HG03432 (cell line): ENCODE results near the gene LRBA.

Experiments used
- ATAC-seq: cut with Tn5 transposase; IDR thresholded peaks from one replicate; pipeline ENCODE4 v1.9.1; 2021; ENCODE audit warnings: mild to moderate bottlenecking, moderate library complexity; ENCODE audit not compliant: unreplicated experiment

The LRBA gene

DNA sequence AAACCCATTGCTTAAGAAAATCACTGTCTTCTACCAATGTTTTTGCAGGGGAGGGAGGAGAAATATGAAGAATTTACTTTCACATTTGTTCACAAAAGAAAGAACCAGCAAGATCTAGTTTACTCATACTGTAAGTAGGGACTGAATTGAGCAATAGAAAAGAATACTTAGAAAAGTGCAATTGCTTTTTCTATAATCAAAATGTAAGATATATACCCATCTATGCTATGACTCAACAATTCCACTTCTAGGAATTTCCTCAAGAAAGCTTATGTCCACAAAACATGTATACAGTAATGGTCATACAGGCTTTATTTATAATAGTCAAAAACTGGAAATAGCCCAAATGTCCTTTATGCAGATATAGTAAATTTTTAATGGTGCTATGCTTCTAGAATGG is 196.4 kb downstream of the LRBA start:
- no peak for ATAC-seq

DNA sequence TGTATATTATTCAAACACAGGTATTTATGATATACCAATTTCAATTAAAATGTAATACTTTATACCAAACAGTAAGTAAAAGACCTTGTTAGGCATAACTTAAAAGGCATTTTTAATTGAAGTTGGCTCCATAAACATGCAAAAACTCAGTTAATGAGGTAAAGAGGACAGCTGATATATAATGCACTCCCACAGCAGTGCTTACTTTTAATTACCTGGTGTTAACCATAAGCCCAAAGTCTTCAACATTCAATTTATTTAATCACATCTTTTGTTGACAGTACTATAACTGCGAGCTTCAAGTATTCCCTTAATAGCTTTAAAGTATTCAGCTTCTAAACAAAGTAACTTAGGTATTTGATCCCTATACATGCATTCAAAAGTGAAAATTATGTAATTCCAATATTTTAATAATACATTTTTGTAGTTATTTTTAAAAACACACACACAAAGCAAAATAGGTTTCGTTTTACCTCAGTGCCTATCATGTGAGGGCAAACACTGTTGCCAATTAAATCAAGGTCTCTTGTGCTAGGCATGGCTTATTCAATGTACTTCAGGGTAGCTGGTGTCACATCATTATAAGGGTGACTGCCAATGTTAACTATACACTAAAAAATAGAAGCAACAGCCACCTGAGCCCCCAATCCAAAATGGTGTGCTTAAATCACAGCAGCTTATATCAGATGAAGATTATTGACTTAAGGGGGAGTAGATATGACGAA is 197.1 kb downstream of the LRBA start:
- no peak for ATAC-seq

DNA sequence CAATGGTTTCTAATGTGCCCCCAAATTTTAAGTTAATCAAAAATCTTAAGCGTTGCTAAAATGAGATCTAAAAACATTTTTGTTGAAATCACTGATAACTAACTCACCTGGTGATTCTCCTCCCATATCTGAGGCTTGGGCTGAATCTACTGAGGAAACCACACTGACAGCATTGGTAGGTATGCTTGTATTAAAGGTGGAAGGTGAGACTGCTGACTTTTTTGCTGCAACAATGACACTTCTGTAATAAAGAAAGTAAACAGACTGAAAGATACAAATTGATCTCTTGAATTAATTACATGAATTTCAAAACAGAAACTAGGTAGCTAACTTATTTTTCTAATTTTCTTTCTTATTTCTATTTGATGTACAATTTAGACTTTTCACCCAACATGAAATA is 198.1 kb downstream of the LRBA start:
- no peak for ATAC-seq

DNA sequence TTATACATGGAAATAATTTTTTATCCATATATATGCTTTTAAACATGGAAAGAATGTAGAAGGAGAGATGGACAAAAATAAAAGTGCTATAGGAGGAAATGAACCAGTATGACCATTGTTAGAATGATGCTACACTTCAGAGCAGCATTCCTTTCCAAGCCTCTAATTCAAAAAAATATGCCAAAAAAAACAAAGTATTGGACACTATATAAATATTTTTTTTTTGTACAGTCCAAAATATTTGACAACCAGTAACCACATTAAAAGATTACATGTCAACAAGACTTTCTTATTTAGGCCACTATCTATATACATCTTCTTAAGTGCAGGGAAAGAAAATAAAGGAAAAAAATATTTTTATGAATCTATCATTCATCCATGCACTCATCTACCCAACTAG is 198.6 kb downstream of the LRBA start:
- no peak for ATAC-seq

DNA sequence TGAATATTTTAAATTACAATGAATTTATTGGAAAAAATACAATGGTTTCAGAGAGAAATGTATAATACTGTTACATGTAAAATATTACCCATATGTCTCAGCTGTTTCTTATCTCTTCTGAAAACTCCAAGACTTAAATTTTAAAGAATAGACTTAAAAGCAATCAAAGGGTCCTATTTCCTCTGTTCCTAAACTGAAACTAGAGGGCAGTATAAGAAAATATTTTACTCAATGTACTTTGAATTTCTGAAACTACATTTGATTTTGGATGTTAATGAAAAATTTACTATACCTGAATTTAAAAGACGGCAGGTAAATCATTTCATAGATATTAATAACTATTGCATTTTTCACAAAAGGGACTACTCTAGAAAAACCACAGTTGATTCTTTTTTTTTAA is 200.2 kb downstream of the LRBA start:
- ATAC-seq: no peak

DNA sequence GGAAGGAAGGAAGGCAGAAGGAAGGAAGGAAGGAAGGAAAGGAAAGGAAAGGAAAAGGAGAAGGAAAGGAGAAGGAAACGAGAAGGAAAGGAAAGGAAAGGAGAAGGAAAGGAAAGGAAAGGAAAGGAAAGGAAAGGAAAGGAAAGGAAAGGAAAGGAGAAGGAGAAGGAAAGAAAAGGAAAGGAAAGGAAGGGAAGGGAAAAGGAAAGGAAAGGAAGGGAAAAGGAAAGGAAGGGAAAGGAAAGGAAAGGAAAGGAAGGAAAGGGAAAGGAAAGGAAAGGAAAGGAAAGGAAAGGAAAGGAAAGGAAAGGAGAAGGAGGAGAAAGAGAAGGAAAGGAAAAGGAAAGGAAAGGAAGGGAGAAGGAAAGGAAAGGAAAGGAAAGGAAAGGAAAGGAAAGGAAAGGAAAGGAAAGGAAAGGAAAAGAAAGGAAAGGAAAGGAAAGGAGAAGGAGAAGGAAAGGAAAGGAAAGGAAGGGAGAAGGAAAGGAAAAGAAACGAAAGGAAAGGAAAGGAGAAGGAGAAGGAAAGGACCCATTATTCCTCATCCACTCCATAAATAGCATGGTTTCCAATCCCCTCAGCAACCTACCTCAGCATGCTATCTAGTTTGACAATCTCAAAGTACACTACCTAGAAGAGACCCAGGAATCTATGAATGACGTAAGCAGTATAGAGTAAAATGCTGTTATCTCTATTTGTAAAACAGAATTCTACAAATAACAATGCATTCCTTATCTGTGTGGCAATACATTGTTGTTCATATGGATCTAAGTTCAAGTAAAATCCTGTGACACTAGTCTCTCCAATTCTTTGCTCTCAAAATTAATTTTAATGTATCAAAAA is 209.7 kb downstream of the LRBA start:
- ATAC-seq: no peak

DNA sequence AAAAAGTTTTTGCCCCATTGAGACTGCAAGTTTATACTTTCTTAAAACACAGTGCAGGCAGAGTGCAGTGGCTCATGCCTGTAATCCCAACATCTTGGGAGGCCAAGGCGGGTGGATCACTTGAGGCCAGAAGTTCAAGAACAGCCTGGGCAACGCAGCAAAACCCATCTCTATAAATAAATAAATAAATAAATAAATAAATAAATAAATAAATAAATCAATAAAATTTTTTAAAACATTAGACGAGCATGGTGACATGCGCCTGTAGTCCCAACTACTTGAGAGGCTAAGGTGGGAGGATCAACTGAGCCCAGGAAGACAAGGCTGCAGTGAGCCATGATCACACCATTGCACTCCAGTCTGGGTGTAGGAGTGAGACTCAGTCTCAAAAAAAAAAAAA is 213.3 kb downstream of the LRBA start:
- no peak for ATAC-seq

DNA sequence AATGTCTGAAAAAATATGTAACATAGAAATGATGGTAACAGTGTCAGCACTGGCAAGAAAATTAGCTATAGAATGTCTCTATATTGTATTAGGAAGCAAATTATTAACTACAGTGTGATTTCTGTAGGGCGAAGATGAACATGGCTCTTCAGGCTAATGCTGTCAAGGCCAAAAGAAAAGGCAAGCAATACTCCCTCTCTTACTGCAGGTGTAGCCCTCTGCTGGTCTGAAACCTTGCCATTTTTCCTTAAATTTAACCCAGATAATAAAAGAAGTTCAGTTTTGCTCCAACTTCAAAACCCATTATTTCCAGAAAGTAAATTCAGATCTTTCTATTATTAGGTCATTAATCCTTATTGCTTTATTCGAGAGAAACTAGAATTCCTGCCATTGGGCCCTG is 215.9 kb downstream of the LRBA start:
- ATAC-seq: no peak

DNA sequence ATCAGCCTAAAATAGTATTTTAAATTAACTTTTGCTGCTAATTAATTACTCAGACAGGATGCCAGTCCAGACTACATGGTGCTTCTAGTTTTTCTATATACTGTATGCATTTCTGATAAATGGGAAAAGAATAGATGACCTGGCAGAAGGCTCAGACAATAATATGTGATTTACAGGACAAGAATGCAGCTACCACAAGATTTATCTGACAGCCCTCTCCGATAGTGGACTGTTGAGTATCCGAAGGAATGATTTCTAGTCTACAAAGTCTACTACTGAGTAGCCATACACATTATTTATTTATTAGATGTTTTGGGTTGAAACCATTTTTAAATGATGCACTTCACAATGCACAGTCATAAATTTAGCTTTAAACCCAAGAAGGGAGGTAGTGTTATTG is 220.4 kb downstream of the LRBA start:
- ATAC-seq: no peak

DNA sequence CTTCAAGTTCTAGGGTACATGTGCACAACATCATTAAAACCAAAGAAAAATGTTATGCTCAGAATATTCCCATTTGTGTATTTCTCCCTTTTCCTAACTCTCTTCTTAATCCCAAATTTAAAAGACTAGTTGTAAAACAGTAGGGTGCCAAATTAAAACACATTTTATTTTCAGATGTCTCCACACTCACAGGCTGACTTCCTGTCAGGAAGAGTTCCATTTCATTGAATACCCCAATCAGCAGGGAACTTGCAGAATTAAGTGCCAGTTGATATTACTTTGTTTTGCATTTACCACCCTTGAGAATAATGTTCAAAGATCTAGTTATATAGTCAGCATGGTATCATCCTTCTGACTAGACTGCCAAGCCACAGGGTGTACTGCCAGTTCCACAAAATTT is 225.2 kb downstream of the LRBA start:
- no peak for ATAC-seq

DNA sequence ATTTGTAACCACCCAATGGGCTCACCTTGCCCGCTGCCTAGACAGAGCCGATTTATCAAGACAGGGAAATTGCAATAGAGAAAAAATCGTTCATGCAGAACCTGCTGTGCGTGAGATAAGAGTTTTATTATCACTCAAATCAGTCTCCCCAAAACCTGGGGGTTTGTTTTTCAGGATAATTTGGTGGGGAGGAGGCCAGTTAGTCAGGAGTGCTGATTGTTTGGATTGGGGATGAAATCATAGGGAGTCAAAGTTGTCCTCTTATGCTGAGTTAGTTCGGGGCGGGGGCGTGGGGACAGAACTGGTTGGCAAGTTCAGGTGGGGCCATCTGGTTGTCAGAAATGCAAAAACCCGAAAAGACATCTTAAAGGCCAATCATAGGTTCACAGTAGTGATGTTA is 230.1 kb downstream of the LRBA start:
- no peak for ATAC-seq

DNA sequence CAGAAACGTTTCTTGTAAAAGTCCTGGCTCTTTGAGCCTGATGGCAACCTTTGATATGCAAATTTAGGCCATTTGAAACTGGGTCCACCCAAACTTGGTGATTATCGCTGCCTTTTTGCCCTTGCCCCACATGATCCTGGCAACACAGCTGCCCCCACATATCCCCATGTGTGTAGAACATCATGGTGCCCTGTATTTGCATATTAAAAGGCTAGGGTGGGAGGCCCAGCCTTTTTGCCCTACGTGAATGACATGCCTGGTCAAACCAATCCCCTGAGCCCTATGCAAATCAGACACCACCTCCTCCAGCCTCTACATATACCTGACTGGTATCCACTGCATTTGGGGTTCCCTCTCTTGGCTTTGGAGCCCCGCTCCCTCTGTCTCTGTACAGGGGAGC is 230.8 kb downstream of the LRBA start:
- no peak for ATAC-seq

DNA sequence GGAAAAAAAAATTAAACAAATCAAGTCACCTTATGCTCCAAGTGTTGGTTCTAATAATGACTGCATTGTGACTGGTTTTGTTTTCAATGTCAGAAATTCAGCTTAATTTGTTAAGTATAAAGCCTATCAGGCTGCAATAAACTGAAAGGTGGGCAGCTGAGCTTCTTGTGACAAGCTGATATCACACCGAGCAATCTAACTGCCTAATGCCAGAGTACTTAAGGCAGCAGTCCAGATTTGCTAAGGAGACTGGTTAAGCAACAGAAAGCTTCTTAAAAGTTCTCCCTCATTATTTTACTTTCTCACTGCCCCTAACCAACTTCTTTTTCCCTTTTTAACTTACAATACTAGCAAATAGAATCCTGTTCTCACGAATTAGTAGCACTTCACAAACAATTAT is 232.2 kb downstream of the LRBA start:
- no peak for ATAC-seq

DNA sequence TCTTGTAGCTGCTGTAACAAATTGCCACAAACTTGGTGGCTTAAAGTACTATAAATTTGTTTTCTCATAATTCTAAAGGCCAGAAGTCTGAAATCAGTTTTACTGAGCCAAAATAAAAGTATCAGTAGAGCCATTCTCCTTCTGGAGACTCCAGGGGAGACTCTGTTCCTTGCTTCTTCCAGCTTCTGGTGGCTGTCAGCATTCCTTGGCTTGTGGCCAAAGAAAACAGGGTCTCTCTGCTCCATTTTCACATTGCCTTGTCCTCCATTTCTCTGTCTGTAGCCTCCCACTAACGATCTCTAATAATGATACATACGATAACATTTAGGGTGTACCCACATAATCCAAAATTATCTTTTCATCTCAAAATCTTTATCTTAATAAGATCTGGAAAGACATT is 232.8 kb downstream of the LRBA start:
- ATAC-seq: no peak

DNA sequence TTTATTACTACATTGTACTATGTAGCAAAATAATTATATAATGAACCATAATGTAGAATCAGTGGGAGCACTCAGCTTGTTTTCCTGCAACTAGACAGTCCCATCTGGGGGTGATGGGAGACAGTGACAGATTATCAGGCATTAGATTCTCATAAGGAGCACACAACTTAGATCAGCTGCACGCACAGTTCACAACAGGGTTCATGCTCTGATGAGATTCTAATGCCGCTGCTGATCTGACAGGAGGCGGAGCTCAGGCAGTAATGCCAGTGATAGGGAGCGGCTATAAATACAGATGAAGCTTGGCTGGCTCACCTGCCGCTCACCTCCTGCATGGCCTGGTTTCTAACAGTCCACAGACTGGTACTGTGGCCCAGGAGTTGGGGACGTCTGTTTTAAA is 233.9 kb downstream of the LRBA start:
- ATAC-seq: no peak

DNA sequence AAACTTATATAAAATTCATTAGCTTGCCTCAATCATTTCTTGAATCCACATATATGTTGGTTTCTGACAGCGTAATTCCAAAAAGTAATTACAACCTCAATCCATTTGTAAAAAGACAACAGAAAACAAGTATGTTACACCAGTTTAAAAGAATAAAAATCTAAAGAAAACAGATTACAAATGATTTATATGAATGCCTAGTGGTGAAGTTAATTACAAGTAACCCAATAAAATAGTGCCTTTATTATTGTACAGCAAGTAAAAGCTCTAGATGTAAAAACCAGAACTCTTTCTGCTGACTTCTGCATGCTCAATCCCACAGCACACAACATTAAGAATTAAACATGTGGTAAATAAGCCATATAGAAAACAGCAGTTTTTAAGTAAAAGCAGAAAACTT is 235.4 kb downstream of the LRBA start:
- ATAC-seq: no peak

DNA sequence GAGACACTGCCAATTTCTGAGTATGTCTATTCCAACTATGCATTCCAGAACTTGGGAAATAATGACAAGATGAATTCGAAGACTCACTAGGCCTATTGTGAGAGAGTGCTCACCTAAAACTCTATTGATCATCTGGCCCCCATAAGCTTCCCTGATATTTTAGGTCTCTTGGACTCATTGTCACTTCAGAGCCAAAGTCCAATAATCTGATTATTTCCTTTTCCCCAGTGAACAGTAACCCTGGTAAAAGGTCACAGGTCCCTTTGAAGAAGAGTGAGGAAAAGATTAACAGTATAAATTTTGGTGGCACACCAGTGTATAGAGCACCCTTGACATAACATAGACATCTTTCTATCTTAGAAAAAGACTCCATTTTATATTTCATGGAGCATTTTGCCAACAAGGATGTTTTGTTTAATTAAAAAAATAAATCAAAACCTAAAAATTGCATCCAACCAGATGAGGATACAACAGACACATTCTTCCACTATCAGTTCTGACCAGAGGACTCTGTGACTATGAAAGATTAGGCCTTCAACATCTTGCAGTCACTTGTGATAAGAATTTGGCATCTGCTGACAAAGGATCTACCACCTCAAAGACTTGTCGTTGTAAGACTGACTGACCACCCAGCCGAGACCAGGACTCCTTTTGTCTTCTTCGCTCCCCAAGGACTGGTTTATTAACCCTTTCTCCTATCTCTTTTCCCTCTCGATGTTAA is 241.2 kb downstream of the LRBA start:
- no peak for ATAC-seq

DNA sequence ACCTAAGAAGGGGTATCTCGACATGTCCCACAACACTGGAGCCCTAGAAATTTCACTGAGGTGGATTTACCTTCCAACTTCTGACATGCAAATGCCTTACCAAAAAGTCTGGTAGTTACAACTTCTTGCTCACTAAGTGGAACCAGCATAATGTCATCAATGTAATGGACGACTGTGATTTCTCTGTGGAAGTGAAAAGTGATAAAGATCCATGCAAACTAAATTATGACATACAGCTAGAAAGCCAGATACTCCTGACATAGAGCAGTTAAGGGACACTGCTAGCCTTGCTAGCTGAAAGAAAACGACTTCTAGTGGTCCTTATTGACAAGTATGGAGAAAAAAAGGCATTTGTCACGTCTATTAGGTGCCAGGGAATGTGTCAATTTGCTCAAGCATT is 242.1 kb downstream of the LRBA start:
- no peak for ATAC-seq

DNA sequence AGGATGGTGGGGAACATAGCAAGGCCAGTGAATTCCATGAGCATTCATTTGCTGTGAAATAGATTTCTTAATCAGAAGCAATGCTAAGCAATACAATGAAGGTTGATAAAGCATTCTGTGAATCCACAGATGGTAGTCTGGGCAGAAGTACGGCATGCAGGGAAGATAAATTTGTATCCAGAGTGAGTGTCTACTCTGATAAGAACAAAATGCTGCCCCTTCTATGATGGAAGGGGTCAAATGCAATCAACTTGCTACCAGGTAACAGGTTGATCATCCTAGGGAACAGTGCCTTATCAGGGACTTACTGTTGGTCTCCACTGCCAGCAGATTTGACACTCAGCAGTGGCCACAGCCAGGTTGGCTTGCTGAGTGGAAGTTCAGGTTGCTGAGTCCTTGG is 243.7 kb downstream of the LRBA start:
- ATAC-seq: no peak

DNA sequence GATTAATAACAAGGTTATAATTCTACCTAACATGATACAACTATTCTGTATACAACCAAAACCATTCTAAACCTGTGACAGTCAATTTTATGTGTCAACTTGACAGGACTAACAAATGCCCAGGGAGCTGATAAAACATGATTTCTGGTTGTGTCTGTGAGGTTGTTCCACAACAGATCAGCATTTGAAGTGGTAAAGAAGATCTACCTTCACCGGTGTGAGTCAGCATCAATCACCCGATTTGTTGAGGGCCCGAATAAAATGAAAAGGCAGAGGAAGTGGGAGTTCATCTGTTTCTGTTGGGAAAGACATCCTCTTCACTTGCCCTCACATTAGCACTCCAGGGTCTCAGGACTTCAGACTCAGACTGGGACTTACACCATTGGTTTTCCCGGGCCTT is 245.2 kb downstream of the LRBA start:
- no peak for ATAC-seq

DNA sequence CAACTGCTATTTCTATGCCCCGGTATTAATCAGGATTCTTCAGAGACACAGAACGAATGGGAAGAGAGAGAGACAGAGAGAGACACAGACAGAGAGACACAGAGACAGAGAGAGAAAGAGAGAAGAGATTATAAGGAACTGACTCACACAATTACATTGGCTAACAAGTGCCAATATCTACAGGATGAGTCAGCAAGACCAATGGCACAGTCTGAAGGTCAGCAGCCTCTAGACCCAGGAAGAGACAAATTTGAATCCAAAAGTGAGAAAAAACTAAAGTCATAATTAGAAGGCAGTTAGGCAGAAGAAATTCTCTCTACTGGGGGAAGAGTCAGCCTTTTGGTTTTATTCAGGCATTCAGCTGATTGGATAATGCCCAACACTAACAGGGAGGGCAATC is 245.8 kb downstream of the LRBA start:
- peak; percentile 70 for ATAC-seq

DNA sequence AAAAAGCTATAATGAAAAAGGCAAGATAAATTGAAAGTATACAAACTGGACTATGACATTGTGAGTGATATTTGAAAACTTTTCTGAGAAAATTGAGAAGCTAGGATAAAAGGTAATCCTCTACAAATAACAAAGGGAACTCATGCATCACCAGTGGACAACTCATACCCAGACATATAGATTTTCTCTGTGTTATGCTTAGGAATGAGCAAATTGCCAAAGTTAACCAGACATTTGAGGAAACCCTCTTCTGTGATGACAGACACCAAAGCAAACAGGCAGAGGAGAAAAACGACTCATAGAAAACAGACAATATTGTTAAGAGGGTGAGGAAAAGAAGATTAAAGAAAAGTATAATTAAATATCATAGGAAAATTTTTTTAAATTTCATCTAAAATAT is 246.6 kb downstream of the LRBA start:
- ATAC-seq: no peak
